BE2C (cell line): Measurements from ENCODE around the gene CCDC136.

Source experiments
- DNase-seq: peaks from one replicate; pipeline ENCODE4 v3.0.0-alpha.2; 2020
- H3K27me3 ChIP-seq: fragments of 250-450 bp; sonication (Bioruptor Pico); 2 replicates; pipeline ENCODE4 v1.5.1; 2020; ENCODE audit warnings: mild to moderate bottlenecking
- H3K36me3 ChIP-seq: fragments of 250-450 bp; sonication (Bioruptor Pico); 2 replicates; pipeline ENCODE4 v1.5.1; 2020; ENCODE audit warnings: mild to moderate bottlenecking
- H3K4me1 ChIP-seq: fragments of 250-450 bp; sonication (Bioruptor Pico); 2 replicates; pipeline ENCODE4 v1.5.1; 2020
- H3K4me3 ChIP-seq: 2 replicates; pipeline ENCODE4 v1.5.1; 2011; ENCODE audit warnings: low read depth, low read length
- H3K9me3 ChIP-seq: fragments of 250-450 bp; sonication (Bioruptor Pico); 2 replicates; pipeline ENCODE4 v1.5.1; 2020
- CTCF ChIP-seq: IDR thresholded peaks from 2 replicates; pipeline ENCODE4 v1.5.1; 2012; ENCODE audit warnings: mild to moderate bottlenecking, low read depth, low read length

Gene CCDC136

GRCh38 chr7:128774029-128774689, 17.6 kb upstream of the CCDC136 start:
- Histone ChIP-seq H3K27me3 (no peaks in the 10 kb centered on the region), H3K4me3 (no peak overlapping the region), H3K4me1 (no peaks in the 10 kb centered on the region), H3K9me3 (0 out of 2 replicates have a peak, but pooled peaks cover 2% of the 10 kb centered on the region), H3K36me3 (peaks cover 51% of the 10 kb centered on the region)
- no peak for TF ChIP-seq CTCF
- no peak for DNase-seq

- Histone ChIP-seq H3K27me3 (no peaks in the 10 kb centered on the region), H3K9me3 (0 out of 2 replicates have a peak, but pooled peaks cover 2% of the 10 kb centered on the region), H3K4me3 (no peak overlapping the region), H3K4me1 (no peaks in the 10 kb centered on the region), H3K36me3 (peaks cover 43% of the 10 kb centered on the region)
- TF ChIP-seq CTCF = no peak
- no peak for DNase-seq
Observed at GRCh38 chr7:128774921-128775320, 16.8 kb upstream of the CCDC136 start.

GRCh38 chr7:128775744-128776474, 15.9 kb upstream of the CCDC136 start, which contains the start of gene OPN1SW:
TSS of gene OPN1SW (minus strand) at chr7:128775794. CDS start at chr7:128775781, 13 bp downstream.
- Histone ChIP-seq H3K9me3 (0 out of 2 replicates have a peak, but pooled peaks cover 2% of the 10 kb centered on the region), H3K27me3 (no peaks in the 10 kb centered on the region), H3K4me1 (no peaks in the 10 kb centered on the region), H3K4me3 (no peak within 1 kb of the TSS), H3K36me3 (peaks cover 33% of the 10 kb centered on the region)
- no peak for DNase-seq
- no peak for TF ChIP-seq CTCF

- Histone ChIP-seq H3K4me3 (no peak overlapping the region), H3K36me3 (peaks cover 23% of the 10 kb centered on the region), H3K4me1 (no peaks in the 10 kb centered on the region), H3K27me3 (no peaks in the 10 kb centered on the region), H3K9me3 (0 out of 2 replicates have a peak, but pooled peaks cover 2% of the 10 kb centered on the region)
- no peak for DNase-seq
- no peak for TF ChIP-seq CTCF
Observed at GRCh38 chr7:128777156-128778123, 14.3 kb upstream of the CCDC136 start.

GRCh38 chr7:128778946-128779345, 12.8 kb upstream of the CCDC136 start:
- 0 out of 2 replicates have a peak, but pooled peaks cover 2% of the 10 kb centered on the region for H3K9me3 ChIP-seq
- DNase-seq = no peak
- TF ChIP-seq CTCF = no peak
- H3K4me1 ChIP-seq = peaks cover 5% of the 10 kb centered on the region; the same call in 1 of the 2 replicates
- H3K4me3 ChIP-seq = no peak overlapping the region
- H3K27me3 ChIP-seq = no peaks in the 10 kb centered on the region
- peaks cover 14% of the 10 kb centered on the region for H3K36me3 ChIP-seq
